Activated gamma-delta T cell (primary cell): ENCODE results near the gene RTN4R.

Experiments
- DNase-seq: peaks from one replicate; lab custom pipeline; 2025; lab: John Stamatoyannopoulos, UW

Gene RTN4R

GRCh38 chr22:20229916-20230775 is 38.0 kb downstream of the RTN4R start:
- no peak for DNase-seq

- no peak for DNase-seq
Measured at GRCh38 chr22:20228939-20229272, 39.2 kb downstream of the RTN4R start.

GRCh38 chr22:20228055-20228938 is 39.8 kb downstream of the RTN4R start:
- no peak for DNase-seq

- DNase-seq, result no peak
Measured at GRCh38 chr22:20227363-20227762, 40.8 kb downstream of the RTN4R start.

- DNase-seq, result no peak
Measured at GRCh38 chr22:20226760-20227350, 41.3 kb downstream of the RTN4R start.

GRCh38 chr22:20226077-20226716 is 41.9 kb downstream of the RTN4R start:
- no peak for DNase-seq

- no peak for DNase-seq
Measured at GRCh38 chr22:20225693-20225966, 42.5 kb downstream of the RTN4R start.

GRCh38 chr22:20224917-20225692 is 43.0 kb downstream of the RTN4R start:
- DNase-seq, result no peak

GRCh38 chr22:20224256-20224626 is 43.9 kb downstream of the RTN4R start:
- no peak for DNase-seq

GRCh38 chr22:20223421-20224255 is 44.5 kb downstream of the RTN4R start:
- no peak for DNase-seq

- no peak for DNase-seq
Measured at GRCh38 chr22:20222764-20223420, 45.2 kb downstream of the RTN4R start.

- no peak for DNase-seq
Measured at GRCh38 chr22:20221421-20222340, 46.4 kb downstream of the RTN4R start.

GRCh38 chr22:20220629-20221026 is 47.5 kb downstream of the RTN4R start:
- DNase-seq, result no peak

- no peak for DNase-seq
Measured at GRCh38 chr22:20219667-20220628, 48.2 kb downstream of the RTN4R start.

GRCh38 chr22:20218987-20219386 is 49.1 kb downstream of the RTN4R start:
- no peak for DNase-seq

- DNase-seq, result no peak
Measured at GRCh38 chr22:20218326-20218872, 49.7 kb downstream of the RTN4R start.

- no peak for DNase-seq
Measured at GRCh38 chr22:20217563-20217962, 50.6 kb downstream of the RTN4R start.
